GM23338 (cell line): ENCODE data around the gene RPL37. TPM values are rescaled to one million over a fixed set of nuclear protein-coding genes. Genes with fewer than 3 reads are reported as not detected.

Experiments
- ATAC-seq: fragments of 200-7000 bp; cut with Tn5 transposase; 3 replicates; pipeline ENCODE4 v1.9.1; 2020
- DNase-seq: peaks from one replicate; pipeline ENCODE4 v3.0.0-alpha.2; 2015; ENCODE audit warnings: low spot score
- H2AFZ ChIP-seq: fragments of 200-600 bp; sonication (generic); 2 replicates; pipeline ENCODE4 v1.8.0; 2016; ENCODE audit warnings: antibody characterized with exemption, mild to moderate bottlenecking, moderate library complexity
- H3F3A ChIP-seq: fragments of 200-600 bp; sonication (generic); replicated peaks from 2 replicates; pipeline ENCODE4 v1.8.0; 2017; ENCODE audit warnings: antibody characterized with exemption, mixed run types, low read depth
- H3K27ac ChIP-seq: fragments of 200-600 bp; sonication (generic); 2 replicates; pipeline ENCODE4 v1.6.1; 2016; ENCODE audit warnings: low read depth
- H3K27me3 ChIP-seq: fragments of 200-600 bp; sonication (generic); 2 replicates; pipeline ENCODE4 v1.8.0; 2016; ENCODE audit warnings: mild to moderate bottlenecking, mixed run types, moderate library complexity; ENCODE audit not compliant: insufficient read depth
- H3K36me3 ChIP-seq: fragments of 200-600 bp; sonication (generic); 2 replicates; pipeline ENCODE4 v1.8.0; 2016; ENCODE audit warnings: mild to moderate bottlenecking; ENCODE audit not compliant: insufficient read depth
- H3K4me1 ChIP-seq: fragments of 200-600 bp; sonication (generic); 2 replicates; pipeline ENCODE4 v1.8.0; 2016; ENCODE audit warnings: mild to moderate bottlenecking, moderate library complexity; ENCODE audit not compliant: insufficient read depth
- H3K4me2 ChIP-seq: fragments of 200-600 bp; sonication (generic); 2 replicates; pipeline ENCODE4 v1.7.1; 2017; ENCODE audit warnings: mixed run types
- H3K4me3 ChIP-seq: fragments of 200-600 bp; sonication (generic); 2 replicates; pipeline ENCODE4 v1.6.1; 2016; ENCODE audit warnings: mixed run types
- H3K79me2 ChIP-seq: fragments of 200-600 bp; sonication (generic); replicated peaks from 2 replicates; pipeline ENCODE4 v1.8.0; 2017; ENCODE audit warnings: mild to moderate bottlenecking; ENCODE audit not compliant: insufficient read depth
- H3K9me2 ChIP-seq: fragments of 200-600 bp; sonication (generic); 2 replicates; pipeline ENCODE4 v1.8.0; 2017; ENCODE audit not compliant: insufficient read depth
- H4K20me1 ChIP-seq: fragments of 200-600 bp; sonication (generic); replicated peaks from 2 replicates; pipeline ENCODE4 v1.8.0; 2017; ENCODE audit warnings: mild to moderate bottlenecking; ENCODE audit not compliant: insufficient read depth
- H3K27ac Mint-ChIP-seq: 2 replicates; pipeline ENCODE4 v1.8.0; 2020; ENCODE audit warnings: inconsistent platforms, mild to moderate bottlenecking, moderate library complexity, mixed read lengths
- H3K27me3 Mint-ChIP-seq: 3 replicates; pipeline ENCODE4 v1.8.0; 2022; ENCODE audit warnings: low read depth, mild to moderate bottlenecking, moderate library complexity, mixed read lengths, inconsistent platforms; ENCODE audit not compliant: insufficient read depth, poor library complexity
- H3K36me3 Mint-ChIP-seq: 3 replicates; pipeline ENCODE4 v1.8.0; 2021; ENCODE audit warnings: low read depth, mild to moderate bottlenecking, inconsistent platforms, moderate library complexity, mixed read lengths
- H3K4me1 Mint-ChIP-seq: 3 replicates; pipeline ENCODE4 v1.8.0; 2020; ENCODE audit warnings: mild to moderate bottlenecking, inconsistent platforms, mixed read lengths
- H3K4me3 Mint-ChIP-seq: 3 replicates; pipeline ENCODE4 v1.8.0; 2021; ENCODE audit warnings: moderate library complexity, mild to moderate bottlenecking, inconsistent platforms, mixed read lengths
- H3K9me3 Mint-ChIP-seq: 3 replicates; pipeline ENCODE4 v1.8.0; 2020; ENCODE audit warnings: moderate library complexity, mild to moderate bottlenecking, inconsistent platforms, mixed read lengths
- NANOG ChIP-seq: IDR thresholded peaks from 2 replicates; pipeline ENCODE4 v1.6.1; 2016; ENCODE audit warnings: antibody characterized with exemption, borderline replicate concordance
- POLR2AphosphoS5 ChIP-seq: IDR thresholded peaks from 2 replicates; pipeline ENCODE4 v1.6.1; 2016; ENCODE audit warnings: antibody characterized with exemption, low read depth
- STAT1 ChIP-seq: IDR thresholded peaks from one replicate; pipeline ENCODE4 v1.6.1; 2016; ENCODE audit warnings: antibody characterized with exemption; ENCODE audit not compliant: unreplicated experiment
- polyA plus RNA-seq: library from polyadenylated mRNA; unstranded; fragments of >200 nt; fragmentation: Nextera tagmentation; extraction: Ambion mirVana; gene quantifications from 2 replicates; pipeline ENCODE4 v1.2.1, GENCODE V29; 2016
- total RNA-seq: library from RNA; depleted of rRNA; stranded (reverse); fragments of >200 nt; shearing (Covaris generic); gene quantifications from 2 replicates; pipeline ENCODE4 v1.2.3, GENCODE V29; 2014
- TF ChIP-seq, protein P1 (sequence below): IDR thresholded peaks from one replicate; pipeline ENCODE4 v1.6.1; 2018; ENCODE audit warnings: antibody characterized with exemption; ENCODE audit not compliant: unreplicated experiment
- TF ChIP-seq, protein P2 (sequence below): fragments of 250-450 bp; sonication (Bioruptor Pico); IDR thresholded peaks from 2 replicates; pipeline ENCODE4 v1.5.0; 2020; ENCODE audit warnings: mild to moderate bottlenecking, moderate library complexity

RPL37 gene
- total and polyA plus RNA-seq, 2 experiments from 2014 or later: 104 to 3,283 TPM

DNA sequence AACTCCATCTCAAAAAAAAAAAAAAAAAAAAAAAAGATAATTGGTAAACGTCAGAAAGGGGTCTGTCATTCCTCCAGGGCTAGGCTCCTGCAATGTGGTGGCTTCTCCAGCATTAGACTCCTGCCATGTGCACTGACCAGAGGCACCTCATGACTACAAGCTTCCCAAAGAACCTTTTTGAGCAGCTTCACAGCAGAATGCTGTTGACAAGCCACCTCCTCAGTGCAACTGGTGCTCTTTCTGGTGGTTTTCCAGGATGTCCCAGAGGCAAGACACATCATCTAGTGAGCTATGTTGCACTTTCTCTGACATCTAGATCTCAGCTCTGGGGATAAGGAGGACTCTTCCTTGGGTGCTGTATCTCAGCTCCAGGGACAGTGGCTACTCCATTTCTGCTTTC, 11.6 kb downstream of the RPL37 start (continued):
- TF ChIP-seq, protein P1, sequence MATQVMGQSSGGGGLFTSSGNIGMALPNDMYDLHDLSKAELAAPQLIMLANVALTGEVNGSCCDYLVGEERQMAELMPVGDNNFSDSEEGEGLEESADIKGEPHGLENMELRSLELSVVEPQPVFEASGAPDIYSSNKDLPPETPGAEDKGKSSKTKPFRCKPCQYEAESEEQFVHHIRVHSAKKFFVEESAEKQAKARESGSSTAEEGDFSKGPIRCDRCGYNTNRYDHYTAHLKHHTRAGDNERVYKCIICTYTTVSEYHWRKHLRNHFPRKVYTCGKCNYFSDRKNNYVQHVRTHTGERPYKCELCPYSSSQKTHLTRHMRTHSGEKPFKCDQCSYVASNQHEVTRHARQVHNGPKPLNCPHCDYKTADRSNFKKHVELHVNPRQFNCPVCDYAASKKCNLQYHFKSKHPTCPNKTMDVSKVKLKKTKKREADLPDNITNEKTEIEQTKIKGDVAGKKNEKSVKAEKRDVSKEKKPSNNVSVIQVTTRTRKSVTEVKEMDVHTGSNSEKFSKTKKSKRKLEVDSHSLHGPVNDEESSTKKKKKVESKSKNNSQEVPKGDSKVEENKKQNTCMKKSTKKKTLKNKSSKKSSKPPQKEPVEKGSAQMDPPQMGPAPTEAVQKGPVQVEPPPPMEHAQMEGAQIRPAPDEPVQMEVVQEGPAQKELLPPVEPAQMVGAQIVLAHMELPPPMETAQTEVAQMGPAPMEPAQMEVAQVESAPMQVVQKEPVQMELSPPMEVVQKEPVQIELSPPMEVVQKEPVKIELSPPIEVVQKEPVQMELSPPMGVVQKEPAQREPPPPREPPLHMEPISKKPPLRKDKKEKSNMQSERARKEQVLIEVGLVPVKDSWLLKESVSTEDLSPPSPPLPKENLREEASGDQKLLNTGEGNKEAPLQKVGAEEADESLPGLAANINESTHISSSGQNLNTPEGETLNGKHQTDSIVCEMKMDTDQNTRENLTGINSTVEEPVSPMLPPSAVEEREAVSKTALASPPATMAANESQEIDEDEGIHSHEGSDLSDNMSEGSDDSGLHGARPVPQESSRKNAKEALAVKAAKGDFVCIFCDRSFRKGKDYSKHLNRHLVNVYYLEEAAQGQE: no peak

DNA sequence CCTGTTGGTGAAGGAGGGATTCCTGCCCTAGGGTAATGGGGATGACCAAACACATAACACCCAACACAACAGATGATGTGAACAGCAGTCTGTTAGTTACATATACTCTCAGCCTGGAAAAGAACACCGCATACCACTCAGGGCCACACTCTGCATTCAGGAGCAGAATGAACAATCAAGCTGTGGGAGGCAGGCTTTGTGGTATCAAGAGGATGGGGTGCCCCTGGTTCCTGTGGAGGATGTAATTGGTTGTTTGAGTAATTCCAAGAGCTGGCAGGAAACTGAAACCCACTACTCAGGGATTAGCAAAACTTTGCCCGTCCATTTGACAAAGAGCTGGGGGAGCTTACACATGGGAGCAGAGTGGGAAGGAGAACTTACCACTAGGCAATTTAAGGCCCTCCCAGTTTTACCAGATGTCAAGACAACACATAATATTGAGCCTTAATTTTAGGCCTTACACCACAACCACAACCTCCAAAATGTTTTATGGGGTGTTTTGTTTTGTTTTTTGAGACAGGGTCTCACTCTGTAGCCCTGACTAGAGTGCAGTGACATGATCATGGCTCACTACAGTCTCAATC, 21.2 kb downstream of the RPL37 start:
- no peak for TF ChIP-seq NANOG
- no peak for TF ChIP-seq STAT1
- no peak for TF ChIP-seq POLR2AphosphoS5
- TF ChIP-seq, protein P2, sequence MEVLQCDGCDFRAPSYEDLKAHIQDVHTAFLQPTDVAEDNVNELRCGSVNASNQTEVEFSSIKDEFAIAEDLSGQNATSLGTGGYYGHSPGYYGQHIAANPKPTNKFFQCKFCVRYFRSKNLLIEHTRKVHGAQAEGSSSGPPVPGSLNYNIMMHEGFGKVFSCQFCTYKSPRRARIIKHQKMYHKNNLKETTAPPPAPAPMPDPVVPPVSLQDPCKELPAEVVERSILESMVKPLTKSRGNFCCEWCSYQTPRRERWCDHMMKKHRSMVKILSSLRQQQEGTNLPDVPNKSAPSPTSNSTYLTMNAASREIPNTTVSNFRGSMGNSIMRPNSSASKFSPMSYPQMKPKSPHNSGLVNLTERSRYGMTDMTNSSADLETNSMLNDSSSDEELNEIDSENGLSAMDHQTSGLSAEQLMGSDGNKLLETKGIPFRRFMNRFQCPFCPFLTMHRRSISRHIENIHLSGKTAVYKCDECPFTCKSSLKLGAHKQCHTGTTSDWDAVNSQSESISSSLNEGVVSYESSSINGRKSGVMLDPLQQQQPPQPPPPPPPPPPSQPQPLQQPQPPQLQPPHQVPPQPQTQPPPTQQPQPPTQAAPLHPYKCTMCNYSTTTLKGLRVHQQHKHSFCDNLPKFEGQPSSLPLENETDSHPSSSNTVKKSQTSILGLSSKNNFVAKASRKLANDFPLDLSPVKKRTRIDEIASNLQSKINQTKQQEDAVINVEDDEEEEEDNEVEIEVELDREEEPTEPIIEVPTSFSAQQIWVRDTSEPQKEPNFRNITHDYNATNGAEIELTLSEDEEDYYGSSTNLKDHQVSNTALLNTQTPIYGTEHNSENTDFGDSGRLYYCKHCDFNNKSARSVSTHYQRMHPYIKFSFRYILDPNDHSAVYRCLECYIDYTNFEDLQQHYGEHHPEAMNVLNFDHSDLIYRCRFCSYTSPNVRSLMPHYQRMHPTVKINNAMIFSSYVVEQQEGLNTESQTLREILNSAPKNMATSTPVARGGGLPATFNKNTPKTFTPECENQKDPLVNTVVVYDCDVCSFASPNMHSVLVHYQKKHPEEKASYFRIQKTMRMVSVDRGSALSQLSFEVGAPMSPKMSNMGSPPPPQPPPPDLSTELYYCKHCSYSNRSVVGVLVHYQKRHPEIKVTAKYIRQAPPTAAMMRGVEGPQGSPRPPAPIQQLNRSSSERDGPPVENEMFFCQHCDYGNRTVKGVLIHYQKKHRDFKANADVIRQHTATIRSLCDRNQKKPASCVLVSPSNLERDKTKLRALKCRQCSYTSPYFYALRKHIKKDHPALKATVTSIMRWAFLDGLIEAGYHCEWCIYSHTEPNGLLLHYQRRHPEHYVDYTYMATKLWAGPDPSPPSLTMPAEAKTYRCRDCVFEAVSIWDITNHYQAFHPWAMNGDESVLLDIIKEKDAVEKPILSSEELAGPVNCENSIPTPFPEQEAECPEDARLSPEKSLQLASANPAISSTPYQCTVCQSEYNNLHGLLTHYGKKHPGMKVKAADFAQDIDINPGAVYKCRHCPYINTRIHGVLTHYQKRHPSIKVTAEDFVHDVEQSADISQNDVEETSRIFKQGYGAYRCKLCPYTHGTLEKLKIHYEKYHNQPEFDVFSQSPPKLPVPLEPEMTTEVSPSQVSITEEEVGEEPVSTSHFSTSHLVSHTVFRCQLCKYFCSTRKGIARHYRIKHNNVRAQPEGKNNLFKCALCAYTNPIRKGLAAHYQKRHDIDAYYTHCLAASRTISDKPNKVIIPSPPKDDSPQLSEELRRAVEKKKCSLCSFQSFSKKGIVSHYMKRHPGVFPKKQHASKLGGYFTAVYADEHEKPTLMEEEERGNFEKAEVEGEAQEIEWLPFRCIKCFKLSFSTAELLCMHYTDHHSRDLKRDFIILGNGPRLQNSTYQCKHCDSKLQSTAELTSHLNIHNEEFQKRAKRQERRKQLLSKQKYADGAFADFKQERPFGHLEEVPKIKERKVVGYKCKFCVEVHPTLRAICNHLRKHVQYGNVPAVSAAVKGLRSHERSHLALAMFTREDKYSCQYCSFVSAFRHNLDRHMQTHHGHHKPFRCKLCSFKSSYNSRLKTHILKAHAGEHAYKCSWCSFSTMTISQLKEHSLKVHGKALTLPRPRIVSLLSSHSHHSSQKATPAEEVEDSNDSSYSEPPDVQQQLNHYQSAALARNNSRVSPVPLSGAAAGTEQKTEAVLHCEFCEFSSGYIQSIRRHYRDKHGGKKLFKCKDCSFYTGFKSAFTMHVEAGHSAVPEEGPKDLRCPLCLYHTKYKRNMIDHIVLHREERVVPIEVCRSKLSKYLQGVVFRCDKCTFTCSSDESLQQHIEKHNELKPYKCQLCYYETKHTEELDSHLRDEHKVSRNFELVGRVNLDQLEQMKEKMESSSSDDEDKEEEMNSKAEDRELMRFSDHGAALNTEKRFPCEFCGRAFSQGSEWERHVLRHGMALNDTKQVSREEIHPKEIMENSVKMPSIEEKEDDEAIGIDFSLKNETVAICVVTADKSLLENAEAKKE: no peak
- H3K9me2 ChIP-seq: no peaks in the 10 kb centered on the region
- H2AFZ ChIP-seq: peak overlapping the region; percentile 67; the same call in 1 of the 2 replicates
- no peak overlapping the region for H3K4me2 ChIP-seq
- Mint-ChIP-seq H3K27me3 (peaks cover 3% of the 10 kb centered on the region), H3K27ac (0 out of 2 replicates have a peak overlapping the region, but pooled peaks have one; percentile 6), H3K9me3 (no peaks in the 10 kb centered on the region), H3K4me3 (no peak overlapping the region), H3K4me1 (peaks cover 4% of the 10 kb centered on the region; the same call in 2 of the 3 replicates), H3K36me3 (no peaks in the 10 kb centered on the region)
- H3K4me3 ChIP-seq: no peak overlapping the region
- no peaks in the 10 kb centered on the region for H4K20me1 ChIP-seq
- H3K27me3 ChIP-seq: no peaks in the 10 kb centered on the region
- no peaks in the 10 kb centered on the region for H3K79me2 ChIP-seq
- H3K36me3 ChIP-seq: no peaks in the 10 kb centered on the region
- H3K27ac ChIP-seq: no peak overlapping the region
- H3F3A ChIP-seq: no peaks in the 10 kb centered on the region
- H3K4me1 ChIP-seq: no peaks in the 10 kb centered on the region
- peak; percentile 62 for ATAC-seq
- DNase-seq: no peak
